Measurements from ENCODE around the gene FBXW7.

GRCh38 chr4:152463562-152463961, 72.3 kb downstream of the FBXW7 start:
- no peak for TF ChIP-seq MAX (IDR thresholded peaks at IDR 0.05)
- no peak for TF ChIP-seq ZBTB7A (IDR thresholded peaks at IDR 0.05; ENCODE audit: low read depth)
- no peak for TF ChIP-seq CEBPB (IDR thresholded peaks at IDR 0.05)
- no peak for TF ChIP-seq REST (IDR thresholded peaks at IDR 0.05; ENCODE audit: low read depth)
- no peak for TF ChIP-seq EP300 (IDR thresholded peaks at IDR 0.05; ENCODE audit: borderline replicate concordance)
- no peak for TF ChIP-seq EGR1 (IDR thresholded peaks at IDR 0.05)
- no peak for TF ChIP-seq RAD21 (IDR thresholded peaks at IDR 0.05; ENCODE audit: low read depth)
- TF ChIP-seq TAF1 (IDR thresholded peaks at IDR 0.05; ENCODE audit: low read depth): no peak
